ENCODE results near the gene SPATA2L. TPM values are rescaled to one million over a fixed set of nuclear protein-coding genes. Genes with fewer than 3 reads are reported as not detected.
"Not testable (repeated sequence)": the region's sequence is repeated elsewhere in the genome, so short reads cannot be mapped to it uniquely, and the experiment has no call there.

The SPATA2L gene
- total and polyA plus RNA-seq, 10 of the 15 experiments (the other 5 are each of a cell fraction or from before 2014, with no cell fraction given), result 0.20 to 6.9 (median 3.9) TPM; not detected in 1

GRCh38 chr16:89678258-89678657, 23.2 kb downstream of the SPATA2L start (continued):
- TF ChIP-seq ZBED1 (IDR thresholded peaks at IDR 0.05; ENCODE audit: borderline replicate concordance) (no peak), FOS (IDR thresholded peaks at IDR 0.05; ENCODE audit: borderline replicate concordance, extremely low read depth, insufficient read length) (no peak)

- Histone ChIP-seq H3K27me3 (replicated peaks in 1 of 2; ENCODE audit: control insufficient read depth in 2 of 2, insufficient read depth in 2 of 2, low read length in 1 of 2) (no peaks in the 10 kb centered on the region), H3K4me2 (ENCODE audit: control insufficient read depth, insufficient read depth) (no peak overlapping the region), H2AFZ (ENCODE audit: control insufficient read depth, low read depth, low read length) (no peak overlapping the region), H3K4me1 (ENCODE audit: control insufficient read depth, insufficient read depth, low read length) (no peaks in the 10 kb centered on the region), H3K79me2 (ENCODE audit: control insufficient read depth, insufficient read depth, low read length) (no peaks in the 10 kb centered on the region), H3K9ac (ENCODE audit: control insufficient read depth, insufficient read depth, low read length) (no peak overlapping the region), H3K36me3 (ENCODE audit: control insufficient read depth in 2 of 2, insufficient read depth in 2 of 2, low read length in 1 of 2) (no peaks in the 10 kb centered on the region), H4K20me1 (ENCODE audit: control insufficient read depth, insufficient read depth) (no peaks in the 10 kb centered on the region), H3K4me3 (no peak overlapping the region), H3K9me3 (replicated peaks; ENCODE audit: control insufficient read depth, insufficient read depth, low read length) (no peaks in the 10 kb centered on the region; the same call in 2 of the 3 replicates), H3K27ac (ENCODE audit: control insufficient read depth, insufficient read depth) (no peak overlapping the region)
- BruUV-seq (replicated peaks), result no TSS peak
- ATAC-seq, result no peak
- WGBS (ENCODE audit: insufficient coverage, insufficient replicate concordance, low lambda C conversion rate, missing lambda C conversion rate), result 88% methylated on average over 16 of the region's 16 CpGs
- TF ChIP-seq SIN3A (IDR thresholded peaks at IDR 0.05; ENCODE audit: low read depth, low read length), result no peak
- TF ChIP-seq BRCA1 (IDR thresholded peaks at IDR 0.05; ENCODE audit: low read depth, low read length), result no peak
- no peak for TF ChIP-seq BACH1 (IDR thresholded peaks at IDR 0.05; ENCODE audit: borderline replicate concordance)
- TF ChIP-seq TAF1 (IDR thresholded peaks at IDR 0.05; ENCODE audit: borderline replicate concordance, low read depth, low read length), result no peak
- no peak for TF ChIP-seq RFX5 (IDR thresholded peaks at IDR 0.05; ENCODE audit: low read depth, low read length)
- TF ChIP-seq SUZ12 (IDR thresholded peaks at IDR 0.05; ENCODE audit: unreplicated experiment), result no peak
- no peak for TF ChIP-seq CHD1 (IDR thresholded peaks at IDR 0.05; ENCODE audit: low read depth, low read length)
- no peak for TF ChIP-seq ATF7 (IDR thresholded peaks at IDR 0.05; ENCODE audit: low read depth)
- CTCF ChIA-PET, result no interaction called here
- DNase-seq (ENCODE audit: low read depth, low spot score), result no peak
- SMC1A ChIA-PET (ENCODE audit: uncharacterized antibody, unreplicated experiment), result no interaction called here
- POLR2A ChIA-PET, result no interaction called here
- intact Hi-C loops (cut with micrococcal nuclease; ENCODE audit: unreplicated experiment), result no loop called here
- FAIRE-seq, result peak; percentile 27
- RAD21 ChIA-PET (ENCODE audit: unreplicated experiment), result interaction anchor here (1.3 kb wide), 1 partner anchor 28 kb away, joined by 5 read pairs; no protein-coding TSS in a partner anchor
- in situ Hi-C loops (cut with MboI), result no loop called here
Measured at GRCh38 chr16:89672177-89672941, 29.1 kb downstream of the SPATA2L start.

- in situ Hi-C loops (cut with MboI); FAIRE-seq; H4K20me1 ChIP-seq (ENCODE audit: control insufficient read depth, insufficient read depth); H3K36me3 ChIP-seq (ENCODE audit: control insufficient read depth in 2 of 2, insufficient read depth in 2 of 2, low read length in 1 of 2); DNase-seq (ENCODE audit: low read depth, low spot score); ATAC-seq; H3K27ac ChIP-seq (ENCODE audit: control insufficient read depth, insufficient read depth); H3K4me1 ChIP-seq (ENCODE audit: control insufficient read depth, insufficient read depth, low read length); SMC1A ChIA-PET (ENCODE audit: uncharacterized antibody, unreplicated experiment); BruUV-seq (replicated peaks); H3K9me3 ChIP-seq (replicated peaks; ENCODE audit: control insufficient read depth, insufficient read depth, low read length); H3K27me3 ChIP-seq (replicated peaks in 1 of 2; ENCODE audit: control insufficient read depth in 2 of 2, insufficient read depth in 2 of 2, low read length in 1 of 2); H2AFZ ChIP-seq (ENCODE audit: control insufficient read depth, low read depth, low read length); H3K4me2 ChIP-seq (ENCODE audit: control insufficient read depth, insufficient read depth); intact Hi-C loops (cut with micrococcal nuclease; ENCODE audit: unreplicated experiment); H3K4me3 ChIP-seq; H3K79me2 ChIP-seq (ENCODE audit: control insufficient read depth, insufficient read depth, low read length); H3K9ac ChIP-seq (ENCODE audit: control insufficient read depth, insufficient read depth, low read length): not testable (repeated sequence)
- WGBS (ENCODE audit: insufficient coverage, insufficient replicate concordance, low lambda C conversion rate, missing lambda C conversion rate), result 81% methylated on average over 3 of the region's 4 CpGs
- ChIA-PET POLR2A (interaction anchor here (0.6 to 0.7 kb wide), 2 partner anchors 177 to 248 kb away, joined by 4 read pairs; no protein-coding TSS in a partner anchor), CTCF (interaction anchor here (0.6 kb wide), 1 partner anchor 18 kb away, joined by 3 read pairs; no protein-coding TSS in a partner anchor), RAD21 (ENCODE audit: unreplicated experiment) (interaction anchor here (1.3 kb wide), 1 partner anchor 29 kb away, joined by 5 read pairs; no protein-coding TSS in a partner anchor)
Measured at GRCh38 chr16:89671565-89671964, 29.9 kb downstream of the SPATA2L start.
